ENCODE results near the gene ABI3BP. TPM values are rescaled to one million over a fixed set of nuclear protein-coding genes. Genes with fewer than 3 reads are reported as not detected.
A peak's percentile ranks its signal among the peaks of the same experiment; 100 is the strongest.

The ABI3BP gene
- total RNA-seq, 1 donor from 2014 or later = 1.1 TPM

- no peaks in the 10 kb centered on the region for H3K36me3 ChIP-seq (ENCODE audit: insufficient read depth, low read length)
- Mint-ChIP-seq H3K27ac (ENCODE audit: unreplicated experiment) (peak overlapping the region; percentile 62), H3K4me1 (ENCODE audit: low read depth, unreplicated experiment) (peaks cover 34% of the 10 kb centered on the region), H3K4me3 (ENCODE audit: unreplicated experiment) (peak overlapping the region; percentile 15), H3K36me3 (ENCODE audit: low read depth, unreplicated experiment) (no peaks in the 10 kb centered on the region), H3K9me3 (ENCODE audit: unreplicated experiment) (peaks cover 4% of the 10 kb centered on the region), H3K27me3 (ENCODE audit: low read depth, unreplicated experiment) (no peaks in the 10 kb centered on the region)
- no peak overlapping the region for H3K4me3 ChIP-seq (ENCODE audit: insufficient read depth, low read depth, low read length)
- H4K20me1 ChIP-seq (ENCODE audit: insufficient read depth, low read length) = no peaks in the 10 kb centered on the region
- H3K79me2 ChIP-seq (ENCODE audit: insufficient read depth, low read length) = no peaks in the 10 kb centered on the region
- DNase-seq (ENCODE audit: low read depth) = no peak
- H3K4me1 ChIP-seq (ENCODE audit: insufficient read depth, low read length) = peaks cover 24% of the 10 kb centered on the region
- no peak overlapping the region for H3K9ac ChIP-seq (ENCODE audit: low read length)
- no peak overlapping the region for H2AFZ ChIP-seq (ENCODE audit: low read depth, low read length)
- TF ChIP-seq CTCF (IDR thresholded peaks at IDR 0.05; ENCODE audit: insufficient read depth, low read depth, low read length) = no peak
- peak; percentile 96 for FAIRE-seq
- no peaks in the 10 kb centered on the region for H3K27me3 ChIP-seq (ENCODE audit: insufficient read depth, low read length)
- no peak overlapping the region for H3K27ac ChIP-seq (ENCODE audit: low read depth, low read length)
- no peak overlapping the region for H3K4me2 ChIP-seq (ENCODE audit: low read length)
- H3K9me3 ChIP-seq (ENCODE audit: insufficient read depth, low read depth, low read length) = no peaks in the 10 kb centered on the region
Measured at GRCh38 chr3:101038880-101039279, 45.7 kb upstream of the ABI3BP start.

- DNase-seq (ENCODE audit: low read depth) = peak; percentile 8
- Histone ChIP-seq H3K4me2 (ENCODE audit: low read length) (no peak overlapping the region), H3K27ac (ENCODE audit: low read depth, low read length) (no peak overlapping the region), H3K9ac (ENCODE audit: low read length) (no peak overlapping the region), H4K20me1 (ENCODE audit: insufficient read depth, low read length) (no peaks in the 10 kb centered on the region), H3K4me1 (ENCODE audit: insufficient read depth, low read length) (peaks cover 24% of the 10 kb centered on the region), H3K9me3 (ENCODE audit: insufficient read depth, low read depth, low read length) (no peaks in the 10 kb centered on the region), H3K79me2 (ENCODE audit: insufficient read depth, low read length) (no peaks in the 10 kb centered on the region), H3K4me3 (ENCODE audit: insufficient read depth, low read depth, low read length) (no peak overlapping the region), H3K36me3 (ENCODE audit: insufficient read depth, low read length) (no peaks in the 10 kb centered on the region), H3K27me3 (ENCODE audit: insufficient read depth, low read length) (no peaks in the 10 kb centered on the region), H2AFZ (ENCODE audit: low read depth, low read length) (no peak overlapping the region)
- Mint-ChIP-seq H3K36me3 (ENCODE audit: low read depth, unreplicated experiment) (no peaks in the 10 kb centered on the region), H3K27ac (ENCODE audit: unreplicated experiment) (peak overlapping the region; percentile 62), H3K4me1 (ENCODE audit: low read depth, unreplicated experiment) (peaks cover 34% of the 10 kb centered on the region), H3K4me3 (ENCODE audit: unreplicated experiment) (peak overlapping the region; percentile 15), H3K27me3 (ENCODE audit: low read depth, unreplicated experiment) (no peaks in the 10 kb centered on the region), H3K9me3 (ENCODE audit: unreplicated experiment) (peaks cover 4% of the 10 kb centered on the region)
- FAIRE-seq = peak; percentile 50
- TF ChIP-seq EZH2 (IDR thresholded peaks at IDR 0.05; ENCODE audit: insufficient read depth, low read length) = no peak
- no peak for TF ChIP-seq CTCF (IDR thresholded peaks at IDR 0.05; ENCODE audit: insufficient read depth, low read depth, low read length)
Measured at GRCh38 chr3:101038393-101038792, 45.2 kb upstream of the ABI3BP start.

- no peaks in the 10 kb centered on the region for H3K36me3 Mint-ChIP-seq (ENCODE audit: low read depth, unreplicated experiment)
- Histone ChIP-seq H3K4me3 (ENCODE audit: insufficient read depth, low read depth, low read length) (no peak overlapping the region), H4K20me1 (ENCODE audit: insufficient read depth, low read length) (no peaks in the 10 kb centered on the region), H3K27ac (ENCODE audit: low read depth, low read length) (no peak overlapping the region), H3K9ac (ENCODE audit: low read length) (no peak overlapping the region), H3K36me3 (ENCODE audit: insufficient read depth, low read length) (no peaks in the 10 kb centered on the region), H3K9me3 (ENCODE audit: insufficient read depth, low read depth, low read length) (no peaks in the 10 kb centered on the region), H2AFZ (ENCODE audit: low read depth, low read length) (no peak overlapping the region), H3K4me1 (ENCODE audit: insufficient read depth, low read length) (peaks cover 16% of the 10 kb centered on the region), H3K4me2 (ENCODE audit: low read length) (no peak overlapping the region), H3K79me2 (ENCODE audit: insufficient read depth, low read length) (no peaks in the 10 kb centered on the region), H3K27me3 (ENCODE audit: insufficient read depth, low read length) (no peaks in the 10 kb centered on the region)
- peaks cover 4% of the 10 kb centered on the region for H3K9me3 Mint-ChIP-seq (ENCODE audit: unreplicated experiment)
- H3K4me3 Mint-ChIP-seq (ENCODE audit: unreplicated experiment) = no peak overlapping the region
- H3K4me1 Mint-ChIP-seq (ENCODE audit: low read depth, unreplicated experiment) = peaks cover 32% of the 10 kb centered on the region
- H3K27ac Mint-ChIP-seq (ENCODE audit: unreplicated experiment) = peak overlapping the region; percentile 86
- DNase-seq (ENCODE audit: low read depth) = no peak
- H3K27me3 Mint-ChIP-seq (ENCODE audit: low read depth, unreplicated experiment) = no peaks in the 10 kb centered on the region
- TF ChIP-seq CTCF (IDR thresholded peaks at IDR 0.05; ENCODE audit: insufficient read depth, low read depth, low read length) (no peak), EZH2 (IDR thresholded peaks at IDR 0.05; ENCODE audit: insufficient read depth, low read length) (no peak)
- peak; percentile 17 for FAIRE-seq
Measured at GRCh38 chr3:101037613-101038012, 44.4 kb upstream of the ABI3BP start.

Measured in astrocyte (in vitro differentiated cells and primary cell).